GM23248 (cell line): Measurements from ENCODE around the gene NENF.

ENCODE experiments used
- EZH2 ChIP-seq: fragments of 200-600 bp; sonication (generic); IDR thresholded peaks from 2 replicates; pipeline ENCODE4 v1.6.1; 2018; ENCODE audit warnings: antibody characterized with exemption, mild to moderate bottlenecking; ENCODE audit not compliant: insufficient read depth, poor library complexity, severe bottlenecking
- EZH2phosphoT487 ChIP-seq: fragments of 200-600 bp; sonication (generic); IDR thresholded peaks from 2 replicates; pipeline ENCODE4 v1.6.1; 2018; ENCODE audit warnings: antibody characterized with exemption, moderate library complexity, mild to moderate bottlenecking, low read depth; ENCODE audit not compliant: insufficient read depth

- TF ChIP-seq EZH2, result no peak
- no peak for TF ChIP-seq EZH2phosphoT487
Observed at GRCh38 chr1:212486619-212486975, 53.9 kb downstream of the NENF start.
